ENCODE data around the gene CACNA1F.

- no peak for TF ChIP-seq YY1 (IDR thresholded peaks at IDR 0.05; ENCODE audit: insufficient read depth, insufficient read length)
- TF ChIP-seq ZNF274 (IDR thresholded peaks at IDR 0.05; ENCODE audit: low read depth, low read length) = no peak
Observed at GRCh38 chrX:49262603-49263002, 29.5 kb upstream of the CACNA1F start.

Measured in NT2/D1 (cell line).